ENCODE measurements around the gene USP50.

DNA sequence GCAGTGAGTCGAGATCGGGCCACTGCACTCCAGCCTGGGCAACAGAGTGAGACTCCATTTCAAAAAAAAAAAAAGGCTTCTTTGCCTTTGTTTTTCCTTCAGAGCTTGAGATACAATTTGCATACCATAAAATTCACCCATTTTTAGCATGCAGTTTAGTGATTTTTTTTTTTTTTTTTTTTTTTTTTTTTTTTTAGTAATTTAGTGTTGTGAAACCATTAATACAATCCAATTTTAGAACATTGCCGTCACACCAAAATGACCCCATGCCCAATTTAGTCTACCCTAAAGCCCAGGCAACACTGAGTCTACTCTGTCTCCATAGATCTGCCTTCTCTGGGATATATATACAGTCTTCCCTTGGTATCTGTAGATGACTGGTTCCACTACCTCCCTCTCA, 61.1 kb downstream of the USP50 start:
- TF ChIP-seq EZH2 (IDR thresholded peaks at IDR 0.05; ENCODE audit: insufficient read depth, poor library complexity, severe bottlenecking), result no peak
- no peak for TF ChIP-seq EZH2phosphoT487 (IDR thresholded peaks at IDR 0.05; ENCODE audit: insufficient read depth, low read depth)

All from GM23248 (cell line).